Body of pancreas (tissue), 4 donors: Measurements from ENCODE around the gene C2orf49.

Source experiments
- POLR2A ChIP-seq, 3 donors: fragments of 450-650 bp; IDR thresholded peaks; one replicate each; pipeline ENCODE4 v1.6.1; 2016; ENCODE audit warnings: antibody characterized with exemption in 3 of 3, mild to moderate bottlenecking in 2 of 3
- TF ChIP-seq, protein P1 (sequence below), 7 experiments: fragments of 450-650 bp in 4 of 7; fragments of 200-600 bp in 3 of 7; sonication (generic) in 3 of 7; IDR thresholded peaks; one replicate each; pipeline ENCODE4 v1.5.1; 2016 to 2019; ENCODE audit warnings: antibody characterized with exemption in 7 of 7

- TF ChIP-seq POLR2A (IDR thresholded peaks at IDR 0.05): no peak
- TF ChIP-seq, protein P1, sequence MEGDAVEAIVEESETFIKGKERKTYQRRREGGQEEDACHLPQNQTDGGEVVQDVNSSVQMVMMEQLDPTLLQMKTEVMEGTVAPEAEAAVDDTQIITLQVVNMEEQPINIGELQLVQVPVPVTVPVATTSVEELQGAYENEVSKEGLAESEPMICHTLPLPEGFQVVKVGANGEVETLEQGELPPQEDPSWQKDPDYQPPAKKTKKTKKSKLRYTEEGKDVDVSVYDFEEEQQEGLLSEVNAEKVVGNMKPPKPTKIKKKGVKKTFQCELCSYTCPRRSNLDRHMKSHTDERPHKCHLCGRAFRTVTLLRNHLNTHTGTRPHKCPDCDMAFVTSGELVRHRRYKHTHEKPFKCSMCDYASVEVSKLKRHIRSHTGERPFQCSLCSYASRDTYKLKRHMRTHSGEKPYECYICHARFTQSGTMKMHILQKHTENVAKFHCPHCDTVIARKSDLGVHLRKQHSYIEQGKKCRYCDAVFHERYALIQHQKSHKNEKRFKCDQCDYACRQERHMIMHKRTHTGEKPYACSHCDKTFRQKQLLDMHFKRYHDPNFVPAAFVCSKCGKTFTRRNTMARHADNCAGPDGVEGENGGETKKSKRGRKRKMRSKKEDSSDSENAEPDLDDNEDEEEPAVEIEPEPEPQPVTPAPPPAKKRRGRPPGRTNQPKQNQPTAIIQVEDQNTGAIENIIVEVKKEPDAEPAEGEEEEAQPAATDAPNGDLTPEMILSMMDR (IDR thresholded peaks at IDR 0.05): no peak
These were observed 40.1 kb upstream of the C2orf49 start for GRCh38 chr2:105297216-105297615.
